Caki2 (cell line): ENCODE measurements around the gene APBB2. TPM values are rescaled to one million over a fixed set of nuclear protein-coding genes. Genes with fewer than 3 reads are reported as not detected.
"Not testable (repeated sequence)": the region's sequence is repeated elsewhere in the genome, so short reads cannot be mapped to it uniquely, and the experiment has no call there.

Experiments
- DNase-seq: peaks from one replicate; pipeline ENCODE4 v3.0.0-alpha.2; 2015; ENCODE audit warnings: low read depth
- in situ Hi-C: cut with HindIII; loops from 2 replicates; pipeline ENCODE4 v1.10.0; 2016; ENCODE audit warnings: low sequenced_read_pairs, low pct_unique_long_range_greater_than_20kb, mixed read lengths
- total RNA-seq: library from RNA; depleted of rRNA; stranded (reverse); fragments of >200 nt; shearing (Covaris generic); gene quantifications from 2 replicates; pipeline ENCODE4 v1.2.3, GENCODE V29; 2014; ENCODE audit warnings: low replicate concordance

APBB2 gene
- total RNA-seq, 1 experiment from 2014 or later: 19.8 TPM

DNA sequence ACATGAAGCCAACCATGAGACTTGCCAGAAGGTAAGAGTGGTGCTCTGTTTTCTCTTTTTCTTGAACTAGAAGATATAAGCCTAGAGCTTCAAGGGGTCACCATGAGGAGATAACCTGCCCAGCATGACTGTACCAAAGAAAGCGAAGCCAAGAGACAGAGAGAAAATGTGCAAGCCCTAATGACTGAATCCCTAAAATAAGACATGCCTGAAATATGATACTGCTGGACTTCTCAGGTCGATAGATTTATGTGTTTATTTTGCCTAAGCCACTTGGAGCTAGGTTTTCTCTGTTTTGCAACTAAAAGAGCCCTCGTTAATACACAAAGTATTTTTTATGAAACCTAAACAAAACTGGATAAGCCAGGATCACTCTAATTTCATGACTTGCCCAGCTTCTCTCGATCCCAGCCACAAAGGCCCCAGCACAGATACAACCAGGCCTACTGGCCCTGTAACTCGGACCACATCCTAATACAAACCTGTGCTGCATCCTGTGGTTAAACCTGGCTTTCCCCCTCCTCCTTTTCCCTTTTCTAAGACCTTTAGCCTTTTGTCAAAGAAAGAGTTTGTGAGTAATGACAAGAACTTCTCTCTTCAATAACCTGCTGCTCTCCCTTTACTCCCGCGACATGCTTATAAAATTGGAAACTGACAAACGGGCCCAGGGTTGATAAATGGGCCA is 185.8 kb downstream of the APBB2 start:
- in situ Hi-C loops: no loop called here
- DNase-seq: no peak

DNA sequence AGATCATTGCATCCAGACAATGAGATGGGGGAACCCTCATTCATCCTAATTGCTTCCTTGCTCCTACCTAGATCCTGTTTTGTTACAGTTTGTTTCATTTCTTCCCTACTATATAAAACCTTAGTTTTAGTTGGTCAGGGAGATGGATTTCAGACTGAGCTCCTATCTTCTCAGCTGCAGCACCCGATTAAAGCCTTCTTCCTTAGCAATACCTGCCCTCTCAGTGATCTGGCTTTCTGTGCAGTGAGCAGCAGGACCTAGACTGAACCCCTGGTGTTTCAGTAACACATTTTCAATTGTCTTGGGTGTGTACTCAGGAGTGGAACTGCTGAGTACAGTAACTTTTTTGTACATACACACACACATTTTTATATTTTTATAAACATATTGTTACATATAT is 187.4 kb downstream of the APBB2 start:
- in situ Hi-C loops: no loop called here
- no peak for DNase-seq

DNA sequence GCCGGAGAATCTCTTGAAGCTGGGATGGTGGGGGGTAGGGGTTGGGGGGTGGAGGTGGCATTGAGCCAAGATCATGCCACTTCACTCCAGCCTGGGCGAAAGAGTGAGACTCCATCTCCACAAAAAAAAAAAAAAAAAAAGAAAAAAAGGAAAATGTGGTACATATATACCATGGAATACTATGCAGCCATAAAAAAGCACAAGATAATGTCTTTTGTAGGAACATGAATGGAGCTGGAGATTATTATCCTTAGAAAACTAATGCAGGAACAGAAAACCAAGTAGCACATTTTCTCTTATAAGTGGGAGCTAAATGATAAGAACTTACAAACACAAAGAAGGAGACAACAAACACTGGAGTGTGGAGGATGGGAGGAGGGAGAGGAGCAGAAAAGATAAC is 188.5 kb downstream of the APBB2 start:
- DNase-seq: no peak
- in situ Hi-C loops: no loop called here

DNA sequence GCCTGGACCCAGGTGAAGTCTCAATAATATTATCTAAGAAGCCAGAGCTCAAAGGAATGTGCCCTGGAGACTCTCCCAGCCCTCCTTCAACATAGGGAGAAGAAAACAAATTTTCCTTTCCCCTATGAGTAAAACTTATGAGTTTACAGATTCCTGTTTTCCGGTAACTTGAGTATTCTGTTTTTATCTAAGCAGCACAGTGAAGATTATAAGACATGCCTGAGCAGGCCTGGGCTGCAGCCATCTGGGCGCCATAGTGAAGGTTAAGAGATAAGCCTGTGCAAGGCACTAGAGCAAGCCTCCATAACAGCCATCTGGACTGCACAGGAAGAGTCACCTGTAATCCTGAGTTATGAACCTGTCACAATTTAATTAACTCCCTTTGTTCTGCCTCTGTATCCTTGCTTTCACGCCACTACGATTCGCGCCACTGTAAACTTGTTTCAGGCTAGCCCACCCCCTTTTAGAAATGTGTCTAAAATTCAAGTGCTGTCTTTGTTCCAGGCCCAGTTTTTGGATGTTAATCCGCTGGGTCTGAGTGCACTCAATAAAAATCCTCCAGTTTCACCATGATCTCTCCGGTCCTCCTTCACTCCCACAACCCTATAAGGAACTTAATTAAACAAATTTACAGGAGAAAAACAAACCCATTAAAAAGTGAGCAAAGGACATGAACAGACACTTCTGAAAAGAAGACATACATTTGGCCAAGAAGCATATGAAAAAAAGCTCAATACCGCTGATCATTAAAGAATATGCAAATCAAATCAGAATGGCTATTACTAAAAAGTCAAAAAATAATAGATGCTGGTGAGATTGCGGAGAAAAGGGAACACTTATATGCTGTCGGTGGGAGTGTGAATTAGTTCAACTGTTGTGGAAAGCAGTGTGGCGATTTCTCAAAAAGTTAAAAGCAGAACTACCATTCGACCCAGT is 189.5 kb downstream of the APBB2 start:
- in situ Hi-C loops: no loop called here
- peak; percentile 19 for DNase-seq

DNA sequence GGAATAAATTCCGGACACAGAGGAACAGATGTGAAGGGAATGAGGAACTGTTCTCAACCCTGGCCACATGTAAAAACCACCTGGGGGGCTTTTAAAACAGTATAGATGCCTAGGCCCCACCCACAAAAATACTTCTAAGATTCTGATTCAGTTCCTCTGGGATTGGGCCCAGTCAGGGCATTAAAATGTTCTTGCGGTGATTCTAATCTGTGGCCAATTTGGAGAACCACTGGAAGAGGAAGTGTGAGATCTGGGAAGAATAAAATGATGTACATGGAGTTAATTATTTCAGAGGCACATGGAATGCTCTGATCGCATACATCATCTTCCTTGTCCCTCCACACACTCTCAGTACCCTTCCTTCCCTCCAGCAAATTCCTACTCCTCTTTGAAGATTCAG is 192.2 kb downstream of the APBB2 start:
- in situ Hi-C loops: no loop called here
- DNase-seq: no peak

DNA sequence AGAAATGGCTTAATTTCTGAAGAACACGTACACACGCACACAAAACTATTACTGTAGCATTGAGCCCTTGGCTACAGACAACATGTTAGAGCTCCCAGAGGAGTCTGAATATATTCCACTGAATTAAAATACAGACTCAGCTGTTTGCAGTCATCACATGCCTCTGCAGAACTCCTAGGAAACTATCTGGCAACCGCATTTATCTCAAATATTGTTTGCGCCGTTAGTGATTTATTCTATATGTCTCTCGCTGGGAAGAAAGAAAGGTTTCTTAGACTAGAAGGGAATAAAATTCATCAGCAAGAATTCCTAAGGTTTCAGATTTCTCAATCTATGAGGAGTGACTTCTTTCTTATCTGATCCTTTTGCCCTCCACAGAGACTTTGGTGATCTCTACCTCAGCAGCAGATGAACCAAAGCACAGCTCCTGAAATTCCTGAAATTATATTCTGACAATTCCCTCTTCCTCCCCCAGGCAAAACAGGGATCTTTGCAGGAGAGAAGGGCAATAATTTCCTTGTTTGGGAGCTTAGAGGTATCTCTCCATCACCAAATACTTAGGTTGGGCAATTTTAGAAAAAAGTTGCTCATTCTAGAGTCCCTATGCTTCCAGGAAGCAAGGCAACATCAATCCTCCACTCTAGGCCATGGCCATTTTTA is 199.2 kb downstream of the APBB2 start:
- DNase-seq: no peak
- in situ Hi-C loops: no loop called here

DNA sequence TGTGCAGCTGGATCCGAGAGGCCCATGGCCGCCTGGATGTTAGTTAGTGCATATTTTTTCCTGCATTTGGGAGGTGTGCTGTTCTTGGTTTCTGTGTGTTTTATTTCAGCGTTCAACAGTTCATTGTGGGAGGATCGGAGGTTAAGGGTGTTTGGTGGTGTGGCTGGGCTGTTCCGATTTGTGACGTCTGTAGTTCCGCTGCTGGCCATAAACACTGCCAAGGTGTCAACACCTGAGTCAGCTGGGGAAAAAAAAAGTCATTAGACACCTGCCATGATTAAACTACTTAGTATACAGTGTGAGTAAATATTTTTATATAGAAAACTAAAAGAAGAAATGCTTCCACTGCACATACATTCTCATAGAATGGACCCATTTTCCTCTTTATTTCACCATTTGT is 200.2 kb downstream of the APBB2 start:
- in situ Hi-C loops: no loop called here
- DNase-seq: no peak

DNA sequence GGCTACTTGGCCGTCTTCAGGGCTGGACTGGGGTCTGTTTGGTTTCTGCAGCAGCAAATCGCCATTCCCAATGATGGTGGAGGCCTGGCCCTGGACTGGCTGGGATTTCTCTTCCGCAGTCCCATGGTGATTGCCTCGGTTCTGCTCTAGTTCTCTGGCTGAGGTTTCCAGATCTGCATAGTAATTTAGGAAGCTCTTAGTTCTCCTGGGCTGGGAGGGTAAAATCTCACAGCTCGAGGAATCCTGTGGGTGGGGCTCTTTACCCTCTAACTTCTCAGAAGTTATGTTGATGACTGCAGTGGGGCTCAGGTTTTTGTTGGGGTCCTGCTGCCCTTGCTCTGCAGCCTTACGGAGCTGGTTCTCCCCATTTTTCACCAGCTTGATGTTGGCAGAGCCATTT is 200.6 kb downstream of the APBB2 start:
- DNase-seq: no peak
- in situ Hi-C loops: no loop called here

DNA sequence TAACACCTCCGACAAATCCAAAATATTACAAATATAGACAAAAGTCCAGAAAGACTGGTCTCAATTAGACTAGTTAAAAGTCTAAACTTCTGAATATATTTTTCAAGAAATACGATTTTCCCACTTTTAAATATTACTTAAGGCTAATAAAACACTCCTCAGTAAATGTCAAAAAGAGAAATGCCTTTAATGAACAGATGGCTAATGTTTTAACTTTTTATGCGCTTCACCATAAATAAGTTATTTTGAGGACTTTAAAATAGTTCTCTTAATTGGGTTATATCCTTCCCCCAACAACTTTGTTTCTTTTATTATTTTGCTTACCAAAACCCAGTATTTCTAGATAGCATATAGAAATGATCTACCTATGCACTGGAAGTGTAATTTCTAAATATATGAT is 201.4 kb downstream of the APBB2 start:
- no peak for DNase-seq
- in situ Hi-C loops: no loop called here

DNA sequence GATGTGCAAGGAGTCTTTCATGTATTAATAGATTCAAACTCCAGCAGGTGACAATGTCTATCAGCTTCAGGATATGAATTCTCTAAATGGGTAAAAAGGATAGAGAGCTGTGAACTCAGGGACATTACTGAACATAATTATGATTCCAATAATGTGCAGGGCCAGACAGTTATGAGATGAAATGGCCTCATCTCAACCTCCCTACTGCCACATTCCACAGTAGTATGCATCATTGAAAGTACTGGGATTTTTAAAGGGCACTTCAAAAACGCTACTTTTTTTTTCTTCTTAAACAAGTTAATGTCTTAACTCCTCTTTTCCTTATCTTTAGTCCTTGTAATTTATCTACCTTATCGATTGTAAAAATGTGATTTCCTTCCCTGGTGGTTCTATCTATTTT is 202.0 kb downstream of the APBB2 start:
- DNase-seq: no peak
- in situ Hi-C loops: no loop called here

DNA sequence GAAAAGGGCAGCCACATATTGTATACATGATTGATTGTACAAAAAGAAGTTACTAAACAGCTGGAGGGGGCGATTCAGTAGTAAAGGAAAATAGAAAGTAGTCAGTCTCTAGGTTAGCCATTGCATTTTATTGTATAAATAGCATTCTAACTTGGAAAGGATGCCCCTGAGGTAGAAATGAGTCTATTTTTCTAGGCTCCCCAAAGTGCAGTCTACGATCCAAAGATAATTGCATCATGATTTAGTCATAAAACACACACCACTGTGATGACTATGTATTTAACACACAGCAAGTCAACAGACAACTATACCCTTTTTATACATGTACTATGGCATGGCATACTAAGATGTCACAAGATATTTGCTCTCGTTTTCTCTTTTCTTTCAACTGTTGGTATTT is 204.9 kb downstream of the APBB2 start:
- in situ Hi-C loops: no loop called here
- DNase-seq: no peak

DNA sequence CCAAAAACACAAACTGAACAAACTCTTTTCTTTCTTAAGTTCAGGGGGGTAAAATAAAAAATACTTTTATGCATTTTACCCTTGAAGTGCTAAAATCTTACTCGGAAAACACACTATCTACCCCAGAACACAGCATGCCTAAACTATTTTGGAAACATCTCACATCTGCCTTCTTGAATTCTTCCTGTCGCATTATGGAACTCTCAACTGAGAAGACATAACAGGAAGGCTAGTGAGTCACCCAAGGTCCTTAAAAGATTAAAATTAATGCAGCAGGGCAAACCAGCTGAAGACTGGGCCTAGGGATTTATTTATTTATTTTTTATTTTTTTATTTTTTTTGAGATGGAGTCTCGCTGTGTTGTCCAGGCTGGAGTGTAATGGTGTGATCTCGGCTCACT is 208.2 kb downstream of the APBB2 start:
- in situ Hi-C loops: no loop called here
- no peak for DNase-seq

DNA sequence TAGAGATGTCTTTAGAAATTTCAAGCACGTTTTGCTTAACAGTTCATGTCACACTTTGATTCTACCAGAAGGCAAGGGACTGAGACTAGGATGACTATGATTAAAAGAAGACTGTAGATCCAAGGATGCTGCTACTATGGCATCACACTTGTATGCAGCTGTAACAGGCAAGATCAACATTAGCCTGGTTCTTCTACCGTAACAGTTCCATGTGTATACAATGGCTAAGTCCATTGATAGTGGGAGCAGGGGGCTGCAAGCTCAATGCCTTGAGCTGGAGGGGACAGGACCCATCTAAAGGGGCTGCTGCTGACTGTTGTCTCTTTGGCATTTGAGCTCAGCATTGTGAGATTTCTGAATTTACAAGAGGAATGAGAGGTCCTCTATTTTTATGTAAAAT is 212.0 kb downstream of the APBB2 start:
- DNase-seq: no peak
- in situ Hi-C loops: no loop called here

DNA sequence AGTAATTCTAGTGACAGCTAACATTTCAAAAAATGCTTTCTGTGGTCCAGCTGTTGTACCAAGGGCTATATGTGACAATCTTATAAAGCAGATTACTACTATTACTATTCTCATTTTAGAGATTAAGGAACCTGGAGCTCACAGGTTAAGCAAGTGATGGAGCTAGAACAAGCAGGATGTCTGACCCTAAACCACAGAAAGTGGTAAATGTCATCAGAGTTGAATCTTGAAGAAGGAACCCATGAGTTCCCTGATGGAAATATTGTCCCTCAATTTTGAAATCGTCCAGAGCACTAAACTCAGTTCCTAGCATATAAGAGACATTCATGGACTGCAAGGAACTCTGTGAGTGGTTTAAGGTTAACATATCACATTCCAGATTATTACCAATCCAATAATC is 214.0 kb downstream of the APBB2 start:
- in situ Hi-C loops: no loop called here
- no peak for DNase-seq

DNA sequence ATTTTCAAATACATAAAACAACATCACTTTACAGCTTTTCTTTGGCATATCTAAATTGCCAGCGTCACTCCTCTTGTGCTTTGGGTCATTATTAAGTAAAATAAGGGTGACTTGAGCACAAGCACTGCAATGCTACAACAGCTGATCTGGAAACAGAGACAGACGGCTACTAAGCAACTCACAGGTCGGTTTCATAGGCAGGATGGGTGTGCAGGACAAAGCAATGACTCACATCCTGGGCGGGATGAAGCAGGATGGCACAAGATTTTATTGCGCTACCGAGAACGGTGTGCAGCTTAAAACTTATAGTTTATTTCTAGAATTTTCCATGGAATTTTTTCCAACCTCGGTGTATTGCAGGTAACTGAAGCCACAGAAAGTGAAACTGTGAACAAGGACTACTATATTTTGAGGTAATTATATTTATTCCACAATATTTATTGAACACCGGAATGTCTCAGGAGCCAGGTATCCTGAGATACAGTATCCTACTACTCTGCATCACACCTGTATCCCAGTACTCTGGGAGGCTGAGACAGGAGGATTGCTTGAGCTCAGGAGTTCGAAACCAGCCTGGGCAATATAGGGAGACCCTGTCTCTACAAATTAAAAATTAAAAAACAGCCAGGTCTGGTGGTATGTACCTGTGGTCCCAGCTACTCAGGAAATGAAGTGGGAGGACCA is 215.5 kb downstream of the APBB2 start:
- in situ Hi-C loops: no loop called here

DNA sequence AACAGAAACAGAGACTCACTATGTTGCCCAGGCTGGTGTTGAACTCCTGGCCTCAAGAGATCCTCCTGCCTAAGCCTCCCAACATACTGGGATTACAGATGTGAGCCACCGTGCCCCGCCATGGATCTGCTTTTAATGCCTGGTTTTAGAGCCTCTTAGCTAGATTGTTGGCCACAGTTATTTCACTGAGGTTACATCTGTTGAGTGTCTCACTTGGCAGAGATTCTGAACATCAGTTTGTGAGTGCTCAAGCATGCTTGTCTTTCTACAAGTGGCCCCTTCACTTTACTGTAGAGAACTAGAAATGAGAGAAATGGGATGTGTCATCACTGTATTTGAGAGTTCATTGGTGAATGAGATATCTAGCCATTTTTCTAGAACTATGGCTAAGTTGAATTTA is 218.5 kb downstream of the APBB2 start:
- in situ Hi-C loops: no loop called here
- no peak for DNase-seq

More for the DNA sequence above, 215.5 kb downstream of the APBB2 start:
- no peak for DNase-seq

DNA sequence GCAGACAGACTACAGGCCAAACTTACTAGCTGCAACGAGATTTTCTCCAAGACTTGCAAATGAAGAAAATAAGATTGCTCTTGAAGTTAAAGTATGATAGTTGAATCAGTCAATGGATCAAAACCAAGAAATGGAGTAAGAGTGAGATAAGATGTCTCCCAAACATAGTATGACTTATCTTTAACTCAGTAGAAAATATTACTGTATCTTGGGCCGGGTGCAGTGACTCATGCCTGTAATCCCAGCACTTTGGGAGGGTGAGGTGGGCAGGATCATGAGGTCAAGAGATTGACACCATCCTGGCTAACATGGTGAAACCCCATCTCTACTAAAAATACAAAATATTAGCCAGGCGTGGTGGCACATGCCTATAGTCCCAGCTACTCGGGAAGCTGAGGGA is 220.0 kb downstream of the APBB2 start:
- DNase-seq: peak; percentile 60
- in situ Hi-C loops: not testable (repeated sequence)

DNA sequence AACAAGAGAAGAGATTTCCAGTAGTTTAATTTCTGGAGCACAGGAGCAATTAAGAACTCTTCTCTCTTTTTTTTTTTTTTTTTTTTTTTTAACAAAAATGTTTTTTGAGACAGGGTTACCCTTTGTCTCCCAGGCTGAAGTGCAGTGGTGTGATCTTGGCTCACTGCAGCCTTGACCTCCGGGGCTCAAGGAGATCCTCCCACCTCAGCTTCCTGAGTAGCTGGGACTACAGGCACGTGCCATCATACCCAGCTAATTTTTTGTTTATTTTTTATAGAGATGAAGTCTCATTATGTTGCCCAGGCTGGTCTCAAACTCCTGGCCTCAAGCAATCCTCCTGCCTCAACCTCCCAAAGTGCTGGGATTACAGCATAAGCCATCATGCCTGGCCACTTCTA is 221.0 kb downstream of the APBB2 start:
- DNase-seq, in situ Hi-C loops: not testable (repeated sequence)
